OCI-LY1 (cell line): ENCODE data around the gene MARCKSL1.

ENCODE experiments used
- CTCF ChIP-seq: fragments of 200-600 bp; sonication (generic), shearing (Covaris generic); IDR thresholded peaks from 2 replicates; pipeline ENCODE4 v1.5.1; 2017; ENCODE audit warnings: mild to moderate bottlenecking, antibody characterized with exemption, low read length, moderate library complexity, mixed read lengths
- EZH2 ChIP-seq: fragments of 200-600 bp; sonication (generic), shearing (Covaris generic); IDR thresholded peaks from 2 replicates; pipeline ENCODE4 v1.8.0; 2017; ENCODE audit warnings: borderline replicate concordance, mixed run types, mild to moderate bottlenecking, antibody characterized with exemption, low read length, moderate library complexity, mixed read lengths

DNA sequence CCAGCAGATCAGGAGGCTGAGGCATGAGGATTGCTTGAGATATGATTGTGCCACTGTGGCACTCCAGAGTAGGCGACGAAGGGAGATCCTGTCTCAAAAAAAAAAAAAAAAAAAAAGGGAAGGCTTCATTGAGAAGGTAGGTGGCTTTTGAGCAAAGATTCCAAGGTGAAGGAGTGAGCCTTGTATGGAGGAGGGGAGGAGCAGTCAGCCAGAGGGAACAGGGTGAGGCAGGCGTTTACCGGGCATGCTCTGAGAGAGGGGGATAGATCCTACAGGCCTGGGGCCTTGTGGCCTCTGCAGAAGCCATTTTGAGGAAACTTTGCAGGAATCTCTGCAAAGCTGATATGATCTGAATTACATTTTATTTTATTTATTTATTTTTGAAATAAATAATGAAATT is 49.3 kb downstream of the MARCKSL1 start:
- TF ChIP-seq CTCF (no peak), EZH2 (no peak)
